CD4-positive, alpha-beta T cell (primary cell): ENCODE measurements around the gene SLC43A1. TPM values are rescaled to one million over a fixed set of nuclear protein-coding genes. Genes with fewer than 3 reads are reported as not detected.
"Not testable (repeated sequence)": the region's sequence is repeated elsewhere in the genome, so short reads cannot be mapped to it uniquely, and the experiment has no call there.

ENCODE experiments used
- ATAC-seq: fragments of 200-7000 bp; cut with Tn5 transposase; one replicate; pipeline ENCODE4 v1.10.0; 2022; ENCODE audit warnings: mild to moderate bottlenecking; ENCODE audit not compliant: poor library complexity
- CTCF ChIA-PET: fragments of 350-600 bp; sonication (Branson Sonifier 250); formaldehyde crosslinking; loops from one replicate; lab custom pipeline; 2021; ENCODE audit warnings: antibody characterized with exemption, inconsistent platforms; lab: Charles Lee
- POLR2A ChIA-PET: fragments of 350-600 bp; sonication (Branson Sonifier 250); formaldehyde crosslinking; loops from one replicate; lab custom pipeline; 2021; ENCODE audit warnings: antibody characterized with exemption, inconsistent platforms; lab: Charles Lee
- DNase-seq, 14 experiments: peaks; one replicate each; pipeline ENCODE4 v3.0.0-alpha.2; 2013 to 2020; ENCODE audit warnings: mixed read lengths in 2 of 14
- H3K27ac ChIP-seq, 2 donors: one replicate each; pipeline versions ENCODE4 v1.5.1 to v1.7.0; 2013; ENCODE audit warnings: low read length in 2 of 2, low read depth in 1 of 2, mild to moderate bottlenecking in 1 of 2
- H3K27me3 ChIP-seq, 2 experiments: 1 replicate in 1 of 2; 2 replicates in 1 of 2; pipeline versions ENCODE4 v1.6.1 to v1.7.0; 2013; ENCODE audit warnings: low read length in 2 of 2, control low read depth in 1 of 2, mild to moderate bottlenecking in 1 of 2, moderate library complexity in 1 of 2; ENCODE audit not compliant: insufficient read depth in 2 of 2, control insufficient read depth in 1 of 2
- H3K36me3 ChIP-seq: one replicate; pipeline ENCODE4 v1.6.1; 2013; ENCODE audit warnings: low read length, control low read depth; ENCODE audit not compliant: insufficient read depth
- H3K4me1 ChIP-seq: one replicate; pipeline ENCODE4 v1.6.1; 2013; ENCODE audit warnings: low read length, control low read depth; ENCODE audit not compliant: insufficient read depth
- H3K4me3 ChIP-seq: one replicate; pipeline ENCODE4 v1.5.1; 2013; ENCODE audit warnings: mild to moderate bottlenecking, low read length, moderate library complexity
- H3K9me3 ChIP-seq, 2 experiments: 1 replicate in 1 of 2; 2 replicates in 1 of 2; pipeline versions ENCODE4 v1.6.1 to v1.7.0; 2013; ENCODE audit warnings: low read length in 2 of 2, mild to moderate bottlenecking in 2 of 2, control low read depth in 1 of 2, moderate library complexity in 1 of 2; ENCODE audit not compliant: control insufficient read depth in 1 of 2, insufficient read depth in 1 of 2
- H3K27ac Mint-ChIP-seq: one replicate; pipeline ENCODE4 v1.8.0; 2020; ENCODE audit warnings: mixed read lengths
- H3K27me3 Mint-ChIP-seq: one replicate; pipeline ENCODE4 v1.8.0; 2021; ENCODE audit warnings: mixed read lengths
- H3K36me3 Mint-ChIP-seq: one replicate; pipeline ENCODE4 v1.8.0; 2021; ENCODE audit warnings: low read depth, mixed read lengths
- H3K4me1 Mint-ChIP-seq: one replicate; pipeline ENCODE4 v1.8.0; 2021; ENCODE audit warnings: low read depth, mixed read lengths
- H3K4me3 Mint-ChIP-seq: one replicate; pipeline ENCODE4 v1.8.0; 2020; ENCODE audit warnings: mild to moderate bottlenecking, mixed read lengths
- H3K9me3 Mint-ChIP-seq: one replicate; pipeline ENCODE4 v1.8.0; 2020; ENCODE audit warnings: mixed read lengths
- intact Hi-C, 2 experiments: fragments of 100-400 bp; cut with DNase I in 1 of 2; cut with micrococcal nuclease in 1 of 2; formaldehyde crosslinking; loops; one replicate each; pipeline versions ENCODE4 v1.15.1 to v1.9.0; 2023 to 2025; cut with DNase I, micrococcal nuclease
- total RNA-seq, 174 experiments: library from RNA in 2 of 174; stranded (reverse) in 2 of 174; gene quantifications; one replicate each; pipeline ENCODE4 v1.2.3 and lab custom pipeline; 2021 to 2026
- TF ChIP-seq, protein P1 (sequence below): fragments of 200-600 bp; IDR thresholded peaks from one replicate; pipeline ENCODE4 v1.8.0; 2022; ENCODE audit warnings: antibody characterized with exemption, mild to moderate bottlenecking

SLC43A1 gene
- total RNA-seq, 2 experiments from 2014 or later = 3.1 to 4.2 TPM

- CTCF ChIA-PET = no interaction called here
- H3K4me3 ChIP-seq = no peak overlapping the region
- H3K27me3 ChIP-seq = no peaks in the 10 kb centered on the region
- H3K36me3 Mint-ChIP-seq = peaks cover 4% of the 10 kb centered on the region
- no peak overlapping the region for H3K4me3 Mint-ChIP-seq
- H3K27me3 Mint-ChIP-seq = no peaks in the 10 kb centered on the region
- DNase-seq = no peak
- H3K4me1 Mint-ChIP-seq = no peaks in the 10 kb centered on the region
- TF ChIP-seq, protein P1, sequence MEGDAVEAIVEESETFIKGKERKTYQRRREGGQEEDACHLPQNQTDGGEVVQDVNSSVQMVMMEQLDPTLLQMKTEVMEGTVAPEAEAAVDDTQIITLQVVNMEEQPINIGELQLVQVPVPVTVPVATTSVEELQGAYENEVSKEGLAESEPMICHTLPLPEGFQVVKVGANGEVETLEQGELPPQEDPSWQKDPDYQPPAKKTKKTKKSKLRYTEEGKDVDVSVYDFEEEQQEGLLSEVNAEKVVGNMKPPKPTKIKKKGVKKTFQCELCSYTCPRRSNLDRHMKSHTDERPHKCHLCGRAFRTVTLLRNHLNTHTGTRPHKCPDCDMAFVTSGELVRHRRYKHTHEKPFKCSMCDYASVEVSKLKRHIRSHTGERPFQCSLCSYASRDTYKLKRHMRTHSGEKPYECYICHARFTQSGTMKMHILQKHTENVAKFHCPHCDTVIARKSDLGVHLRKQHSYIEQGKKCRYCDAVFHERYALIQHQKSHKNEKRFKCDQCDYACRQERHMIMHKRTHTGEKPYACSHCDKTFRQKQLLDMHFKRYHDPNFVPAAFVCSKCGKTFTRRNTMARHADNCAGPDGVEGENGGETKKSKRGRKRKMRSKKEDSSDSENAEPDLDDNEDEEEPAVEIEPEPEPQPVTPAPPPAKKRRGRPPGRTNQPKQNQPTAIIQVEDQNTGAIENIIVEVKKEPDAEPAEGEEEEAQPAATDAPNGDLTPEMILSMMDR = no peak
- H3K9me3 Mint-ChIP-seq = no peaks in the 10 kb centered on the region
- intact Hi-C loops = no loop called here
- H3K9me3 ChIP-seq = no peaks in the 10 kb centered on the region
- H3K27ac ChIP-seq = no peak overlapping the region
- POLR2A ChIA-PET = no interaction called here
- H3K4me1 ChIP-seq = no peaks in the 10 kb centered on the region
- no peak for ATAC-seq
- H3K27ac Mint-ChIP-seq = no peak overlapping the region
- peaks cover 2% of the 10 kb centered on the region for H3K36me3 ChIP-seq
These were observed 25.7 kb upstream of the SLC43A1 start for GRCh38 chr11:57541169-57541568.

DNA sequence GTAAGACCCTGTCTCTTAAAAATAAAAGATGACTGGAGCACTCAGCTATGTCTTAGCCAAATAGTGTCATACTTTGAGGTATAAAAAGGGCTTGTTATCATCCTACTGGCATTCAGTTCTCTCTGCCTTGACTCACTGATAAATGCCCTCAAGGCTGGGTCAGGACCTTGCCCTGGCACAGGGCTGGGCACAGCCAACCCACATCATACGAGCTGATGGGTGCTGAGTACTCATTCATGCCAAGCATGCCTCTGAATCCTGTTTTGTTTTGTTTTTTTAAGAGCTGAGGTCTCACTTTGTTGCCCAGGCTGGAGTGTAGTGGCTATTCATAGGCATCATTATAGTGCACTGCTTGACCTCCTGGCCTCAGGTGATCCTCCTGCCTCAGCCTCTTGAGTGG is 23.8 kb upstream of the SLC43A1 start:
- Mint-ChIP-seq H3K27me3 (no peaks in the 10 kb centered on the region), H3K4me3 (no peak overlapping the region), H3K27ac (no peak overlapping the region), H3K9me3 (no peaks in the 10 kb centered on the region), H3K4me1 (no peaks in the 10 kb centered on the region), H3K36me3 (peaks cover 4% of the 10 kb centered on the region)
- ChIA-PET POLR2A (no interaction called here), CTCF (interaction anchor here (1.0 kb wide), 1 partner anchor 13 kb away, joined by 3 read pairs; no protein-coding TSS in a partner anchor)
- no peak for DNase-seq
- no peaks in the 10 kb centered on the region for H3K9me3 ChIP-seq
- H3K27me3 ChIP-seq = no peaks in the 10 kb centered on the region
- no peaks in the 10 kb centered on the region for H3K4me1 ChIP-seq
- no peak for ATAC-seq
- peaks cover 2% of the 10 kb centered on the region for H3K36me3 ChIP-seq
- intact Hi-C loops = no loop called here
- no peak overlapping the region for H3K4me3 ChIP-seq
- TF ChIP-seq, protein P1 = no peak
- H3K27ac ChIP-seq = no peak overlapping the region

DNA sequence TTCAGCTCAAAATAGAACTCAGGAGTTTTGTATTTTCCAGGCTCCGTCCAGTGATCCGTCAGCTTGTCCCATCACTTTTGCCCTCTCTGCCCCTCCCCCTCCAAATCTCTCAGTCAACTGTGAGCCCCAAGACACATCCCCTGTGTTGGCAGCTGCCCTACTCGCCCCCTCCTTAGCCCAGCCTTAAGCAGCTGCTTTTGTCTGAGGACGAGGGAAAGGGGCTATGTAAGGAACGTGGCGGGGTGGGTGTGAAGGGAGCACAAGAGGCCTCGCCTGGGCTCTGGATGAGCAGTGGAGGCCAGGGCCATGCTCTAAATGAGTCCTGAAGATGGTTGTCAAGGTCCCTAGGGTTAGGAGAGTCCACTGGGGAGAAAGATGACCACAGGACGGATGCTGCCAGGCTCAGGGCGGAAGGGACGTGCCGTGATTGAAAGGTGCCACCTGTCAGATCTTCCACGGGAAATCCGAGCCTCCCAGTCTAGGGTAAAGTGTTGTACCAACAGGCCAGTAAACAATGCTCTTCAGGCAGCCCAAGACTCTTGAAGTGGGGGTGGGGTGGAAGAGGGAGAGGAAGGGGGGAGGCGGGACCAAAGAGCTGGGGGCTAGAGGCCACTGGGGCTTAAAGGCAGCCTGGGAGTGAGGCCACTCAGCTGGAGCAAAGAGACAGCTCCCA is 21.6 kb upstream of the SLC43A1 start, which contains the start of gene SMTNL1:
Gene SMTNL1, plus strand, starts transcription at position 649 of the 673 bp plus-strand sequence. CDS start 5,048 bp downstream, outside the sequence.
- no peaks in the 10 kb centered on the region for H3K27me3 Mint-ChIP-seq
- CTCF ChIA-PET = no interaction called here
- Histone ChIP-seq H3K27me3 (no peaks in the 10 kb centered on the region), H3K4me1 (no peaks in the 10 kb centered on the region), H3K36me3 (peaks cover 2% of the 10 kb centered on the region), H3K9me3 (no peaks in the 10 kb centered on the region), H3K27ac (no peak within 1 kb of the TSS), H3K4me3 (no peak within 1 kb of the TSS)
- DNase-seq = no peak
- POLR2A ChIA-PET = no interaction called here
- H3K9me3 Mint-ChIP-seq = no peaks in the 10 kb centered on the region
- H3K4me1 Mint-ChIP-seq = no peaks in the 10 kb centered on the region
- no peak within 1 kb of the TSS for H3K4me3 Mint-ChIP-seq
- TF ChIP-seq, protein P1 = no peak
- ATAC-seq = no peak
- H3K27ac Mint-ChIP-seq = no peak within 1 kb of the TSS
- H3K36me3 Mint-ChIP-seq = peaks cover 4% of the 10 kb centered on the region
- intact Hi-C loops = no loop called here

DNA sequence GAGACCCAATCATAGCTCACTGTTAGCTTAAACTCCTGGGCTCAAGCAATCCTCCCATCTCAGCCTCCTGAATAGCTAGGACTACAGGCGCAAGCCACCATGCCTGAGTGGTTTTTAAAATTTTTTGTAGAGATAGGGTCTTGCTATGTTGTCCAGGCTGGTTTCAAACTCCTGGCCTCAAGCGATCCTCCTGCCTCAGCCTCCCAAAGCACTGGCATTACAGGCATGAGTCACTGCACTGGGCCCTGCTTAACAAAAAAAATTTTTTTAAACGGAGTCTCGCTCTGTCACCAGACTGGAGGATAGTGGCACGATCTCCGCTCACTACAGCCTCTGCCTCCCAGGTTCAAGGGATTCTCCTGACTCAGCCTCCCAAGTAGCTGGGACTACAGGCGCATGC is 18.9 kb upstream of the SLC43A1 start:
- ATAC-seq, POLR2A ChIA-PET, H3K27me3 ChIP-seq, H3K9me3 Mint-ChIP-seq, intact Hi-C loops, H3K27ac Mint-ChIP-seq, H3K4me3 Mint-ChIP-seq, H3K36me3 Mint-ChIP-seq, H3K9me3 ChIP-seq, H3K27ac ChIP-seq, H3K27me3 Mint-ChIP-seq, DNase-seq, H3K4me3 ChIP-seq, H3K36me3 ChIP-seq: not testable (repeated sequence)
- peaks cover 18% of the 10 kb centered on the region for H3K4me1 ChIP-seq
- H3K4me1 Mint-ChIP-seq = peaks cover 15% of the 10 kb centered on the region
- CTCF ChIA-PET = interaction anchor here (1.2 to 1.4 kb wide), 2 partner anchors 41 to 77 kb away, joined by 3 to 4 read pairs; no protein-coding TSS in a partner anchor
